Measurements from ENCODE around the gene PICALM.

GRCh38 chr11:85923455-85923854 lies 145.4 kb downstream of the PICALM start:
- no peak for TF ChIP-seq CTCF (IDR thresholded peaks at IDR 0.05)
- TF ChIP-seq POLR2A (IDR thresholded peaks at IDR 0.05) = no peak
- no peak for TF ChIP-seq EP300 (IDR thresholded peaks at IDR 0.05)
